Esophagus squamous epithelium (tissue), 5 donors: ENCODE data around the gene TMTC2. TPM values are rescaled to one million over a fixed set of nuclear protein-coding genes. Genes with fewer than 3 reads are reported as not detected.

Experiments
- DNase-seq: peaks from one replicate; lab custom pipeline; 2025; lab: John Stamatoyannopoulos, UW
- H3K27ac ChIP-seq, 4 donors: fragments of 200-600 bp; sonication (generic); one replicate each; pipeline ENCODE4 v1.5.1; 2016 to 2019; ENCODE audit warnings: mild to moderate bottlenecking in 1 of 4
- H3K27me3 ChIP-seq, 4 donors: fragments of 200-600 bp; sonication (generic); 1 replicate in 3 of 4; 2 replicates in 1 of 4; pipeline versions ENCODE4 v1.5.1 to v1.6.0; 2017 to 2021; ENCODE audit warnings: antibody characterized with exemption in 1 of 4
- H3K36me3 ChIP-seq, 3 donors: fragments of 200-600 bp; sonication (generic); one replicate each; pipeline ENCODE4 v1.5.1; 2016 to 2019
- H3K4me1 ChIP-seq, 3 donors: fragments of 200-600 bp; sonication (generic); one replicate each; pipeline ENCODE4 v1.5.1; 2017 to 2019
- H3K4me3 ChIP-seq, 4 donors: fragments of 200-600 bp; sonication (generic); 1 replicate in 3 of 4; 2 replicates in 1 of 4; pipeline ENCODE4 v1.5.1; 2016 to 2019; ENCODE audit warnings: mild to moderate bottlenecking in 2 of 4, moderate library complexity in 1 of 4
- H3K9me3 ChIP-seq, 3 donors: fragments of 200-600 bp; sonication (generic); one replicate each; pipeline ENCODE4 v1.5.1; 2016 to 2019
- POLR2A ChIP-seq, 4 donors: fragments of 450-650 bp; IDR thresholded peaks; one replicate each; pipeline ENCODE4 v1.6.1; 2017; ENCODE audit warnings: antibody characterized with exemption in 4 of 4, mild to moderate bottlenecking in 4 of 4, moderate library complexity in 3 of 4
- WGBS, 2 donors: methylation state at CpG; one replicate each; pipeline ENCODE4 v1.1.5; 2018; 5-methylcytosine and 5-hydroxymethylcytosine counted together
- intact Hi-C: fragments of 100-400 bp; cut with DNase I; formaldehyde crosslinking; loops from one replicate; pipeline ENCODE4 v1.15.0; 2022
- total RNA-seq, 4 donors: library from RNA; depleted of rRNA; stranded (reverse); fragments of >200 nt; gene quantifications; one replicate each; pipeline ENCODE4 v1.1.0, GENCODE V29; 2016
- TF ChIP-seq, protein P1 (sequence below), 6 experiments: fragments of 450-650 bp in 4 of 6; fragments of 200-600 bp in 2 of 6; sonication (generic) in 2 of 6; IDR thresholded peaks; one replicate each; pipeline ENCODE4 v1.5.1; 2016 to 2019; ENCODE audit warnings: antibody characterized with exemption in 6 of 6, mild to moderate bottlenecking in 4 of 6, moderate library complexity in 4 of 6
- donor health status: DM: yes; HTN: yes; CAD: no.

TMTC2 gene
- total RNA-seq, 4 donors from 2014 or later = 18.3 to 27.0 (median 21.8) TPM

DNA sequence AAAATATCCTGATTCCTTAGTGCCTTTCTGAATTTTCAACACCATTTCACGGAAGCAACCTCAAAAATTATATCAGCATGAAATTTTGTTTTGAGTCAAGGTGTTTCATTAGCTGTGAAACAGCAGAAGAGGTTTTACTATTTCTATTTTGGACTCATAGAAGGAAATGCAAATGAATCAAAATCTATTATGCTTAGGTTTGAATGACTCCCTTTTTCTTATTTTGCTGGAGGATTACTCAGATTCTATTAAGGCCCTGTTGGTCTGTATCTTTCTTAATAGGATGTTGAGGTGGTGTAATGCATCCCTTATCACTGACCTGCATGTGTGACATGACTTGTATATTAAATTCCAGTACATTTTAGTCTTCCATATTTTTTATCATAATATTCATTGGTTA lies 165.8 kb downstream of the TMTC2 start:
- Histone ChIP-seq H3K36me3 (peaks cover 0 to 11% (median 0%) of the 10 kb centered on the region in 3 donors), H3K4me1 (peaks cover 0 to 8% (median 0%) of the 10 kb centered on the region in 3 donors), H3K9me3 (no peaks in the 10 kb centered on the region), H3K27me3 (no peaks in the 10 kb centered on the region), H3K27ac (no peak overlapping the region), H3K4me3 (no peak overlapping the region)
- intact Hi-C loops = no loop called here
- TF ChIP-seq POLR2A (IDR thresholded peaks at IDR 0.05) = no peak
- TF ChIP-seq, protein P1, sequence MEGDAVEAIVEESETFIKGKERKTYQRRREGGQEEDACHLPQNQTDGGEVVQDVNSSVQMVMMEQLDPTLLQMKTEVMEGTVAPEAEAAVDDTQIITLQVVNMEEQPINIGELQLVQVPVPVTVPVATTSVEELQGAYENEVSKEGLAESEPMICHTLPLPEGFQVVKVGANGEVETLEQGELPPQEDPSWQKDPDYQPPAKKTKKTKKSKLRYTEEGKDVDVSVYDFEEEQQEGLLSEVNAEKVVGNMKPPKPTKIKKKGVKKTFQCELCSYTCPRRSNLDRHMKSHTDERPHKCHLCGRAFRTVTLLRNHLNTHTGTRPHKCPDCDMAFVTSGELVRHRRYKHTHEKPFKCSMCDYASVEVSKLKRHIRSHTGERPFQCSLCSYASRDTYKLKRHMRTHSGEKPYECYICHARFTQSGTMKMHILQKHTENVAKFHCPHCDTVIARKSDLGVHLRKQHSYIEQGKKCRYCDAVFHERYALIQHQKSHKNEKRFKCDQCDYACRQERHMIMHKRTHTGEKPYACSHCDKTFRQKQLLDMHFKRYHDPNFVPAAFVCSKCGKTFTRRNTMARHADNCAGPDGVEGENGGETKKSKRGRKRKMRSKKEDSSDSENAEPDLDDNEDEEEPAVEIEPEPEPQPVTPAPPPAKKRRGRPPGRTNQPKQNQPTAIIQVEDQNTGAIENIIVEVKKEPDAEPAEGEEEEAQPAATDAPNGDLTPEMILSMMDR (IDR thresholded peaks at IDR 0.05) = no peak
- WGBS, 2 donors = 68 to 88% methylated on average over 1 of the region's 1 CpG
- no peak for DNase-seq

DNA sequence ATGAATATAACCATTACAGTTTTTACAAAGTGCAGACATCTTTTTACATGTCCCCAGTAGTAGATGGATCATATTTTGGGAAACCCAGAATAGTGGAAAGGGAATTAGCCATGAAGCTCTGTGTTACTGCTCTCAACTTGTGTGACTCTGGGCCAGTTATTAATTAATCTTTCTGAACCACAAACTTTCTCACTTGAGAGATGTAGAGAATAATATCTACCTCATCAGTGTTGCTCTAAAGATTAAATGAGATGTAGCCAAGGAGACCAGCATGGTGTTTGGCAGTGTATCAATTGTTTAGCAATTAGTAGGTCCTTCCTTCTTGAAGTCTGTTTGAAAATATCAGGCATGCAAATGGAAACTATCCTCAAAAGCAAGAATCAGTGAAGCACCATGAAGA lies 169.2 kb downstream of the TMTC2 start:
- intact Hi-C loops = no loop called here
- Histone ChIP-seq H3K4me3 (no peak overlapping the region), H3K27me3 (no peaks in the 10 kb centered on the region), H3K9me3 (no peaks in the 10 kb centered on the region), H3K36me3 (peaks cover 0 to 10% (median 0%) of the 10 kb centered on the region in 3 donors), H3K4me1 (peaks cover 0 to 17% (median 0%) of the 10 kb centered on the region in 3 donors), H3K27ac (no peak overlapping the region)
- no peak for DNase-seq
- TF ChIP-seq, protein P1 (IDR thresholded peaks at IDR 0.05) = no peak
- TF ChIP-seq POLR2A (IDR thresholded peaks at IDR 0.05) = no peak

DNA sequence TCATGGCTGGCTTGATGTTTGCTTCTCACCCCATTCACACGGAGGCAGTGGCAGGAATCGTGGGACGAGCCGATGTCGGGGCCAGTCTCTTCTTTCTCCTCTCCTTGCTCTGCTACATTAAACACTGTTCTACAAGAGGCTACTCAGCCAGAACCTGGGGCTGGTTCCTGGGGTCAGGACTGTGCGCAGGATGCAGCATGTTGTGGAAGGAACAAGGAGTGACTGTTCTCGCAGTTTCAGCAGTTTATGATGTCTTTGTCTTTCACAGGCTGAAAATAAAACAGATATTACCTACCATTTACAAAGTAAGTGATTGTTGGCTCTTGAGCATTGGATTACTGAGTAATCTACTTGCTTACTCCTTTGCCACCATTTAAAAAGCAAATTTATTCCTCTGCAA lies 170.6 kb downstream of the TMTC2 start:
- intact Hi-C loops = no loop called here
- DNase-seq = no peak
- Histone ChIP-seq H3K4me1 (peaks cover 0 to 17% (median 0%) of the 10 kb centered on the region in 3 donors), H3K36me3 (peaks cover 0 to 10% (median 0%) of the 10 kb centered on the region in 3 donors), H3K27ac (no peak overlapping the region), H3K9me3 (no peaks in the 10 kb centered on the region), H3K27me3 (no peaks in the 10 kb centered on the region), H3K4me3 (no peak overlapping the region)
- TF ChIP-seq POLR2A (IDR thresholded peaks at IDR 0.05) = no peak
- TF ChIP-seq, protein P1 (IDR thresholded peaks at IDR 0.05) = no peak
- 83 to 87% methylated on average over 2 to 7 of the region's 7 CpGs for WGBS, 2 donors

DNA sequence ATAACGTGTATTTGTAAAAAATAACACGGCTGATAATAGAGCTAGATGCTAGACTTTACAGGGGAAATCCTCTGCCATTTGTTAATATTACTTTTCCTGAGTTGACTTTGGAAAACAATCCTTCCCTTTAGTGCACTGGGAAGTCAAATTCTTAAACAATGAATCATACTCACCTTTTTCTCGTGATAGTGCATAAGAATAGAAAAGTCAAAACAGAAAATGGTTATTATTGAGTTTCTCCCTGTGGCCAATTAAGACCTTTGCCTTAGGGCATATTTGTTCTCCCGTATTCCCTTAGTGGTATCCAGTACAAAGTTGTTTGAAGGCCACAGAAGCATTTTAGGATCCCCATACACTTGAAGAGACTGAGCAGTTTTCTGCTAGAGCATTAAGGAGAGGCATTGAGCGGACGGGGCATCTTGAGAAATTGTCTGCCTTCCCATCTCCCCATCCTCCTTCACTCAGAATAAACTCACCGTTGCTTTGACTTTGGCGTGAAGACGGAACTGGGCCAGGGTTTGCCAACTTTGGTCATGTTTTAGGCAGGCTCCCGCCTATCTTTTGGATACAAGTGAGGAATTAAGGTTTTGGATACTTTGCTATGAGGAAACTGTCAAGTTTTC lies 171.3 kb downstream of the TMTC2 start:
- no peak for DNase-seq
- Histone ChIP-seq H3K4me1 (peaks cover 0 to 17% (median 0%) of the 10 kb centered on the region in 3 donors), H3K36me3 (peaks cover 0 to 10% (median 0%) of the 10 kb centered on the region in 3 donors), H3K9me3 (no peaks in the 10 kb centered on the region), H3K27ac (no peak overlapping the region), H3K4me3 (no peak overlapping the region), H3K27me3 (no peaks in the 10 kb centered on the region)
- TF ChIP-seq POLR2A (IDR thresholded peaks at IDR 0.05) = no peak
- TF ChIP-seq, protein P1 (IDR thresholded peaks at IDR 0.05) = no peak
- WGBS, 2 donors = 71 to 88% methylated on average over 8 to 10 of the region's 10 CpGs
- intact Hi-C loops = no loop called here

DNA sequence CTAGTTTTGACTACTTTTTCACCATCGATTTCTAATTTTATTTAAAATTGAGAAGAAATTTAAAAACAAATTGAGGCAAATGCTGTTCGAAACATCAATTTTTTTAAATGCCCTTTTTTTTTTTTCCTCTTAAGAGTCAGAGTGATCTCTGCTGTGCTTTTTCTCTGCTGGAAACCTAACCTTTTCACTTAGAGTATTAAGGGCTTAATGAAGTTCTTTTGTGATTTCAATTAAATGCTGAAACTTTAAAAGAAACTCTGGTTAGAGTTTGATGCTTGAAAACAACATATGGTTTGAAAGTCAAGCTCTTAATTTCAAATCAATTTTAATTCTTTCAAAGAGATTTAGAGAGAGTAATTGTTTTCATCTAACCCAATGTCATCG lies 171.8 kb downstream of the TMTC2 start:
- intact Hi-C loops = no loop called here
- Histone ChIP-seq H3K4me3 (no peak overlapping the region), H3K36me3 (peaks cover 0 to 10% (median 0%) of the 10 kb centered on the region in 3 donors), H3K9me3 (no peaks in the 10 kb centered on the region), H3K27ac (no peak overlapping the region), H3K4me1 (peaks cover 0 to 17% (median 0%) of the 10 kb centered on the region in 3 donors), H3K27me3 (no peaks in the 10 kb centered on the region)
- TF ChIP-seq, protein P1 (IDR thresholded peaks at IDR 0.05) = no peak
- TF ChIP-seq POLR2A (IDR thresholded peaks at IDR 0.05) = no peak
- 84 to 89% methylated on average over 3 of the region's 3 CpGs for WGBS, 2 donors
- no peak for DNase-seq
